ENCODE measurements around the gene DIP2C.

DIP2C gene

DNA sequence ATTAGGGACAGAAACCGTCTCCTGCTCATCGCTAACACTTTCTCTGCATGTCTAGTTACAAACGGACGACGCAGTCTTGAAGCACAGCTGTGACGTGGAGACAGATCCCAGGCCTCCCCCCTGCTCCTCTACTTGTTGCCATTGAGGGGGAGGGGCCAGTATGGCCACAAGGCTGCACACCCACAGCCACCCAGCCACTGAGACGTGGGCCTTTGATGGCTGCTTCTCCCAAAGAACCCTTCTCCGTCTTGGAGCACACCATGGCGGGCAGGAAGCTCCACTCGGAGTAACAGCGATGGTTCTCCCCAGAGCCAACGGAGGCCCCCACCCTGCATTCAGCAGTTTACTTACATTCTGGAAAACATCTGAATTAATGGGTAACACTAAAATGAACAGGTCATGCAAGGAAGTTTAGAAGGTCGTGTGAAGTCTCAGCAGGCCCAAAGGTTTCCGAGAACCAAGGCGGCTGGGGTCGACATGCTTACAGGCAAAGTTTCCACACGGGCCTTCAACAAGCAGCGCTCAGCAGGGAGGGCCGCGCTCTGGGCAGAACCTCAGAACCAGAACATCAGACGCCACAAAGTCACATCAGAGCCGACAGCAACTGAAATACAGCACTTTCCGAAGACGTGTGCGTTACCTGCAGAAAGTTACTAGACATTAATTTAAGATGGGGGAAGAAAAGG, 169.6 kb downstream of the DIP2C start:
- POLR2A ChIA-PET = interaction anchor here (0.6 kb wide), 1 partner anchor 273 kb away, joined by 3 read pairs; no protein-coding TSS in a partner anchor
- DNase-seq (ENCODE audit: extremely low spot score) = no peak
- TF ChIP-seq, protein P1, sequence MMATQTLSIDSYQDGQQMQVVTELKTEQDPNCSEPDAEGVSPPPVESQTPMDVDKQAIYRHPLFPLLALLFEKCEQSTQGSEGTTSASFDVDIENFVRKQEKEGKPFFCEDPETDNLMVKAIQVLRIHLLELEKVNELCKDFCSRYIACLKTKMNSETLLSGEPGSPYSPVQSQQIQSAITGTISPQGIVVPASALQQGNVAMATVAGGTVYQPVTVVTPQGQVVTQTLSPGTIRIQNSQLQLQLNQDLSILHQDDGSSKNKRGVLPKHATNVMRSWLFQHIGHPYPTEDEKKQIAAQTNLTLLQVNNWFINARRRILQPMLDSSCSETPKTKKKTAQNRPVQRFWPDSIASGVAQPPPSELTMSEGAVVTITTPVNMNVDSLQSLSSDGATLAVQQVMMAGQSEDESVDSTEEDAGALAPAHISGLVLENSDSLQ (IDR thresholded peaks at IDR 0.05) = no peak
- TF ChIP-seq SP1 (IDR thresholded peaks at IDR 0.05) (no peak), ELF4 (IDR thresholded peaks at IDR 0.05) (no peak), HDGF (IDR thresholded peaks at IDR 0.05; ENCODE audit: borderline replicate concordance) (no peak), ZNF384 (IDR thresholded peaks at IDR 0.05) (no peak), CTBP1 (IDR thresholded peaks at IDR 0.05; ENCODE audit: borderline replicate concordance) (no peak), ARNT (IDR thresholded peaks at IDR 0.05) (no peak), TARDBP (IDR thresholded peaks at IDR 0.05) (no peak), SUZ12 (IDR thresholded peaks at IDR 0.05) (no peak), FOXM1 (IDR thresholded peaks at IDR 0.05; ENCODE audit: borderline replicate concordance) (no peak), FOXK2 (IDR thresholded peaks at IDR 0.05) (no peak), LEF1 (IDR thresholded peaks at IDR 0.05; ENCODE audit: borderline replicate concordance) (no peak), L3MBTL2 (conservative IDR thresholded peaks at IDR 0.05) (no peak), FOXA1 (IDR thresholded peaks at IDR 0.05) (no peak), BHLHE40 (IDR thresholded peaks at IDR 0.05; ENCODE audit: borderline replicate concordance) (no peak), NFRKB (IDR thresholded peaks at IDR 0.05) (no peak)
- CTCF ChIA-PET = interaction anchor here (1.6 kb wide), 1 partner anchor 9 kb away, joined by 7 read pairs; no protein-coding TSS in a partner anchor

DNA sequence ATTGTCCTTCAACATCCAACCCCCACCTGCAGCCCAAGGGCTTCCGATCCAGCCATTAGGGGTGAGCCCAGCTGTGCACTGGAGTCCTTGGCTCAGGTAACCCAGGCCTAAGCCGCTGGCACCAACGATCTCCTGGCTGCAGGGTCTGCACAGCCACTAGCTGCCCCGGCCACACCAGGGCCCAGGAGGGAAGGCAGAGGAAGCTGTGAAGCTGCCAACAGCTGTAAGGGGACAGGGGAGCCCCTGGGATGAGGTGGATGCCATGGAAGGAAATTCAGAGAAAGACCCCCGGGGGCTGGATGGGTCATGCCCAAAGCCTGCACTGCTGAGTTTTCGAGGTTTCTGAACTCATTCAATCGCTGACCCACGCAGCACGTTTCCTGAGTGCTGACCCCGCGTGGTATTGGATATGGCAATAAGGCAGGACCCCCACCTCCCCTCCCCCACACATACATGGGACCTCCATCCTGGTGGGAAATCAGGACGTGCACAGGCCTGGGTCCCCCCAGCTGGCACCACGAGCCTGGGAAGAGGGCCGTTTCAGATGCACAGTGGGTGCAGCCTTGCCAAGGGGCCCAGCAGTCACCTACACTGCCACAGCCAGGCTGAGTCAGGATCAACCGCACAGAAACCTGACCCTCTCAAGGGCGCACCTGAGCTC, 170.3 kb downstream of the DIP2C start:
- no peak for DNase-seq (ENCODE audit: extremely low spot score)
- TF ChIP-seq FOXM1 (IDR thresholded peaks at IDR 0.05; ENCODE audit: borderline replicate concordance) (no peak), FOXA1 (IDR thresholded peaks at IDR 0.05) (no peak)
- ChIA-PET POLR2A (no interaction called here), CTCF (interaction anchor here (1.1 kb wide), 1 partner anchor 8 kb away, joined by 3 read pairs; no protein-coding TSS in a partner anchor)

DNA sequence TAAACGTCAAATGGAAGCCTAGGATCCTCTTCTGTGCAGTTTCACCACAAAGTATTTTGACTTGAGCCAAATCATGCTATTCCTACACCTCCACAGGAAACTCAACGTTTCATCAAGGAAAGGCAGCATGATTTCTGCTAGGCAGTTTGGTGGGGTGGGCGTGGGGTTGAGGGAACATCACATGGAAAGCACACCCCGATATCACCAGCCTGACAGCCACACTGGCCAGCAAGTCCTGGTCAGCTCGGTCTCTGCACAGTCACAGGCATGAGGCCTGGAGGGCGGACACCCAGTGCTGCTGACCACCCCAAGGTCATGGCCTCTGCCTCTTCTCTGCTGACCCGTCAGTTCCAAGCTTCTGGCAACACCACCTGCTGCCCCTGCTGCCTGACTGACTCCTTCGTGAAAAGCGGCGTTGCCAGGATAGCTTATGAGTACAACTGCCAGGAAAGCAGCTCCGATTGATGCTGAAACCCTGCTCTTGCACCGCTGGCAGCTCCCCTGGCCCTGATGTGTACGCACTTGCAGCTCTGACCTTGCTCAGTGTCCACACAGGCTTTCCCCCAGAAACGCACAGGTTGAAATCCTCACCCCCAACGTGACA, 171.5 kb downstream of the DIP2C start:
- POLR2A ChIA-PET = no interaction called here

DNA sequence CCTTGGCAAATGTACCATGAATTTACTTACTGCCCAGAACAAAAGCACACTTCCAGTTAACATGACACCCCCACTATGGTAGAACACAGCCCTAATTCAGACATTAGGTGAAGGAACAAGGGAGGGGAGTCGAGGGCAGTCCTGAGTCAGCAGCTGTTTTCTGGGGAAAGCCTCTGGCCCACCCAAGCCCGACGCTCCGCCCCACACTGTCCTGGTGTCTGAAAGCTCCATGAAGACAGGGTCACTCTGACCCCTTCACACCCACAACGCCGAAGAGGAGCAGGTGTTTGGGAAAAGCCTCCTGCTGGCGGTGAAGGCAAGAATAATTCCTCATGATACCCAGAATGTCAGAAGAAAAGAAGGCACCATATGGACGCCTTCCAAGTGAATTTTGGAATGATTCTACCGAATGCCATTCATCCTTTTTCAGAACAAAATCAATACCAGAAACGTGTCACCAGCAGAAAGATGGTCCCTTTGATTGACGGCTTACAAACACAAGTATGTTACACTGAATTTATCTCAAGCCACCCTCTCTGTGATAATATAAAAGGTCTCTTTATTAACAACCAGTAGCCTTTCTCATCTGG, 172.1 kb downstream of the DIP2C start:
- ChIA-PET POLR2A (no interaction called here), CTCF (no interaction called here)
- no peak for TF ChIP-seq ZNF384 (IDR thresholded peaks at IDR 0.05)
- TF ChIP-seq, protein P1 (IDR thresholded peaks at IDR 0.05) = peak; percentile 34; the same call in 1 of the 2 replicates
- no peak for DNase-seq (ENCODE audit: extremely low spot score)

More for the DNA sequence above, 171.5 kb downstream of the DIP2C start:
- CTCF ChIA-PET = interaction anchor here (1.1 kb wide), 1 partner anchor 9 kb away, joined by 3 read pairs; no protein-coding TSS in a partner anchor
- no peak for DNase-seq (ENCODE audit: extremely low spot score)
- TF ChIP-seq, protein P1 (IDR thresholded peaks at IDR 0.05) = no peak
- no peak for TF ChIP-seq BHLHE40 (IDR thresholded peaks at IDR 0.05; ENCODE audit: borderline replicate concordance)
- TF ChIP-seq L3MBTL2 (conservative IDR thresholded peaks at IDR 0.05) = no peak
- no peak for TF ChIP-seq ARNT (IDR thresholded peaks at IDR 0.05)
- no peak for TF ChIP-seq ELF4 (IDR thresholded peaks at IDR 0.05)
- TF ChIP-seq CTBP1 (IDR thresholded peaks at IDR 0.05; ENCODE audit: borderline replicate concordance) = no peak
- TF ChIP-seq FOXM1 (IDR thresholded peaks at IDR 0.05; ENCODE audit: borderline replicate concordance) = no peak
- TF ChIP-seq NFRKB (IDR thresholded peaks at IDR 0.05) = no peak
- TF ChIP-seq TARDBP (IDR thresholded peaks at IDR 0.05) = no peak
- TF ChIP-seq SP1 (IDR thresholded peaks at IDR 0.05) = no peak
- no peak for TF ChIP-seq FOXA1 (IDR thresholded peaks at IDR 0.05)

DNA sequence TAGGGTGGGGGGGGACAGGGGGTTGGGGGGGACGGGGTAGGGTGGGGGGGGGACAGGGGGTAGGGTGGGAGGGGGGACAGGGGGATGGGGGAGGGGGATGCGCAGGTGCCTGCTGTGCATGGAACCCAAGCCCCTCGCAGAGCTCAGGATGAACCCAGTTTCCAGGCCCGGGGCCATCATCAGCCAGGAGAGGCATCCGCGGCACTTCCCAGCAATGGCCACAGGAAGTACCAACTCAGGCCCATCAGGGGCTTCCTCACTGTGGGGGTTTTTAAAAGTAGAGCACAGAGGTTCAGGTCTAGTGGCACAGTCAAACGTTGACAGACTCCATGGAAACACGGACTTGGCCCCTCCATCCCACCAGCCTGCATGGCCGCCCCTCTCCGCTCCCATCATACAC, 172.7 kb downstream of the DIP2C start:
- TF ChIP-seq HDGF (IDR thresholded peaks at IDR 0.05; ENCODE audit: borderline replicate concordance) = no peak
- ChIA-PET POLR2A (no interaction called here), CTCF (no interaction called here)
- no peak for DNase-seq (ENCODE audit: extremely low spot score)

DNA sequence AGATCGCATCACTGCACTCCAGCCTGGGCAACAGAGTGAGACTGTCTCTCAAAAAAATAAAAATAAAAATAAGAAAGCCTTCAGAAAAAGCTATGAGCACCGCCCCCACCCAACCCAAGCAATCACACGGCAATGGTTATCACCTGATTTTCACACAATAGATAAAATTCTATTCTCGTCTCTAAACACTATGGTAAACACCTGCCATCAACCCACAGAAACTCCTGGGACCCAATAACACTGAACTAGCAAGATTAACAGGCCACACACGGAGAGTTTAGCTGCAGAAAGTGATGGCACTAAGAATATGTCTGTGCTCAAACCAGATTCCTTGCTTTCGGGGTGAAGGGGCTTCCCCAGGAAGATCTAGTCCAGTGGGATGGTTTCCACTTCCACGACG, 173.8 kb downstream of the DIP2C start:
- CTCF ChIA-PET = no interaction called here
- no peak for DNase-seq (ENCODE audit: extremely low spot score)
- TF ChIP-seq L3MBTL2 (conservative IDR thresholded peaks at IDR 0.05) (no peak), TARDBP (IDR thresholded peaks at IDR 0.05) (no peak), SUZ12 (IDR thresholded peaks at IDR 0.05) (no peak), LEF1 (IDR thresholded peaks at IDR 0.05; ENCODE audit: borderline replicate concordance) (no peak), ZNF384 (IDR thresholded peaks at IDR 0.05) (no peak), FOXM1 (IDR thresholded peaks at IDR 0.05; ENCODE audit: borderline replicate concordance) (no peak), FOXK2 (IDR thresholded peaks at IDR 0.05) (no peak), HDGF (IDR thresholded peaks at IDR 0.05; ENCODE audit: borderline replicate concordance) (no peak), FOXA1 (IDR thresholded peaks at IDR 0.05) (no peak), SP1 (IDR thresholded peaks at IDR 0.05) (no peak), BHLHE40 (IDR thresholded peaks at IDR 0.05; ENCODE audit: borderline replicate concordance) (no peak), ARNT (IDR thresholded peaks at IDR 0.05) (no peak), CTBP1 (IDR thresholded peaks at IDR 0.05; ENCODE audit: borderline replicate concordance) (no peak), ELF4 (IDR thresholded peaks at IDR 0.05) (no peak), NFRKB (IDR thresholded peaks at IDR 0.05) (no peak)
- TF ChIP-seq, protein P1 (IDR thresholded peaks at IDR 0.05) = no peak
- POLR2A ChIA-PET = interaction anchor here (0.9 kb wide), 1 partner anchor 533 kb away, joined by 3 read pairs; no protein-coding TSS in a partner anchor

Data from HEK293T (cell line).